HG02943 (cell line): ENCODE data around the gene EIF3K.

Experiments used
- ATAC-seq: cut with Tn5 transposase; IDR thresholded peaks from one replicate; pipeline ENCODE4 v1.9.1; 2021; ENCODE audit warnings: mild to moderate bottlenecking, low read depth, moderate library complexity; ENCODE audit not compliant: unreplicated experiment

EIF3K gene

DNA sequence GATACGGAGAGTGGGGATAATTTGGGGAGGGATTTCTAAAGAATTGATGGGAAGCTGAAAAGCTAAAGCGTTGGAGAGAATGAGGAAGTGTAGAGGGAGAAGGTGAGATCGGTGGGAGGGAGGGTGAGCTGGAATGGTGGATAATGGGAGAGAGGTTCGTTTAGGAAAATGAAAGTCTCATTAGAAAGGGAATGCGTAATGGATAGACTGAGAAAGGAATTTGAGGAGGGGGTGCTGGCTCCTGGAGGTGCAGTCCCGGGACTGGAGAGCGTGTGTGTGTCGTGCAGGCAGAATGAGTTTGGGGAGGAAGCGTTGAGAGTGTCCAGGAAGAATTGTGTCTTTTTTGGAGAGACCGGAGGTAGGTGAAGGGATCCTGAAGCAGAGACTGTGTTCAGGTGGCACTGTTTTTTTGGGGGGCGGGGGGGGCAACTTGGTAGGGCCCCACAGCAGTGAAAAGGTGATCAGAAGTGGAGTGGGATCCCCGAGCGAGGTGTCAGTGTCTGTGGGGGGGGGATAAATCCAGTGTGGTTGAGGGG lies 29.8 kb downstream of the EIF3K start:
- no peak for ATAC-seq

DNA sequence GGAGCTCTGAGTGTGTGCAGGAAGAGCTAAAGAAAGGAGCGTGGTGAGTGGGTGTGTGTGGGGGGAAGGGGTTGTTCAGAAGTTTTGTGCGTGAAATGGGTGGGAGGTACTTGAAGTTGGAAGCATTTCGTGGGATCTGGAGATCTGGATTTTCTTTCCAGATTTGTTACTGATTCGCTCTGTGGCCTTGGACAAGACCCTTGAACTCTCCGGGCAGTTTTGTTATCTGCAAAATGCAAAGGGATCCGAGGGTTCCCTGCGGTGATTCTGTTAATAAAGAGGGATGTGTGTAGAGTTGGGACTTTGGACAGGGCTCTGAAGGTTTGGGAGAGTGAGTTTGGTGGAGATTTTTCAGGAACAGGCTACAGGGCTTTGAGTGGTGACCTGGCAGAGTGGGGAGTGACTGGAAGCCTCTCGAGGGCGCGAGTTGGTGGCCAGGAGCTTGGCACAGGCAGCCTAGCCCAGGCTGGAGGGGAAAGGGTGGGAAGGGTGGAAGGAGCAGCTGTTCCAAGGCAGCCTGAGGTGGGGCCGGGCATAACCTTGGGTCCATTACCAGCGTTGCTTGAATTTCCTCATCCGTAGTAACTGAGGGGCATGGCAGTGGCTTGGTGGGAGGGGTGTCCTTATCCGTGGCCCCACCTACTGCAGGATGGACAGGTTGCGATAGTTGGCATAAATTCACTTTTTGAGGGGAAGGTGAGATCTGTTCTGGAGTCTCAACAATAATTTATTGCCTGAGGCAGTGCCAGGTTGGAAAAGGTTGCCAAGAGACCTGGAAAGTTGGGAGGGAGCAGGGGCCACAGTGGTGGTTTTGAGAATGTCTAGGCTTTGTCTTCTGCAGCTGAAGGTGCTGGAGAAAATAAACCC lies 30.6 kb downstream of the EIF3K start:
- no peak for ATAC-seq

DNA sequence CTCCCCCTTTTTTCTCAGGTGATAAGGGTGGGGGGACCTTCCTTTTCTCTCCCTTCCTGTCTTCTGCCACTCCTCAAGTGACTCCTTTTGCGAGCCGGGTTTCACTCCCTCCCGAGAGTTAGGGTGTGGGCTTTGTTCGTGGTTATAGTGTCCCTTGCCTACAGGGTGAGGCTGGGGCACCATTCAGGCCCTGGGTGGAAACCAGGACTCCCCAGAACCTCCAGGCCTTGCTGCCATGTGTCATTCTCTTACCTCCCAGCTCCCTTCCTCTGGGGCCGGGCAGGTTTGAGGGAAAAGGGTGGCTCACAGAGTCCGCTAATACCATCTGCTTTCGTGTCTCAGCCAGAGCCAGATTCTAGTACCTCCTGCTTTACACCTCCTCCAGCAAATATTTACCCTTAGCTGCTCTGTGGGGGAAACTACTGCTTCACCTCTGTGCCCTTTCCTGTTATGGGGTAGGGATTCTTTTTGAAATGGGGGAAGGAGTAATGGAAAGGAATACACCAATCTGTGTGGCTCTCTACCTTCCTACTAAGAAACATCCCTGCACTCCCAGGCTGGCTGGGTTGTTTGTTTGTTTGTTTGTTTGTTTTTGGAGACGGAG lies 31.3 kb downstream of the EIF3K start:
- ATAC-seq: no peak

- ATAC-seq: no peak
These were observed 32.1 kb downstream of the EIF3K start for GRCh38 chr19:38650911-38651584.

GRCh38 chr19:38653028-38653571 lies 34.1 kb downstream of the EIF3K start:
- ATAC-seq: no peak

DNA sequence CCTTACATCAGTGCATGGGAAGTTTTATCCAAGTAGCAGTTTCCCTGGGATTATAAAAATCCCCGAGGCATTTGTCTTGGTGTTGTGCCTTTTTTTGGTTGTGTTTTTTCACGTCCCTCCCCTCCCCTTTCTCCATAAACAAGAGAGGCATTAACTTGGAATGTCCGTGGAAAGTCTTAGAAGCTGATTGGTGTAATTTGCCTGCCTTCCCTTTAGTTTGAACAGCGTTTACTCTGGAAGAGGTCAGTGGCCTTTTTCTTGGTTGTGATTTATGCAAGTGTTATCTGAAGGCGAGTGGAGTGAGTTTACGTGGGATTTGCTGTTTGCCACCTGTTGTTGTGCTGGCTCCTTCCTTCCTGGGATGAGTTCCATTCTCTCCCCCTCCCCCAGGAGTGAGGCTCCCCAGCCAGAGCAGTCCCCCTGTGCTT lies 35.7 kb downstream of the EIF3K start:
- no peak for ATAC-seq

- no peak for ATAC-seq
These were observed 36.3 kb downstream of the EIF3K start for GRCh38 chr19:38655148-38655824.

DNA sequence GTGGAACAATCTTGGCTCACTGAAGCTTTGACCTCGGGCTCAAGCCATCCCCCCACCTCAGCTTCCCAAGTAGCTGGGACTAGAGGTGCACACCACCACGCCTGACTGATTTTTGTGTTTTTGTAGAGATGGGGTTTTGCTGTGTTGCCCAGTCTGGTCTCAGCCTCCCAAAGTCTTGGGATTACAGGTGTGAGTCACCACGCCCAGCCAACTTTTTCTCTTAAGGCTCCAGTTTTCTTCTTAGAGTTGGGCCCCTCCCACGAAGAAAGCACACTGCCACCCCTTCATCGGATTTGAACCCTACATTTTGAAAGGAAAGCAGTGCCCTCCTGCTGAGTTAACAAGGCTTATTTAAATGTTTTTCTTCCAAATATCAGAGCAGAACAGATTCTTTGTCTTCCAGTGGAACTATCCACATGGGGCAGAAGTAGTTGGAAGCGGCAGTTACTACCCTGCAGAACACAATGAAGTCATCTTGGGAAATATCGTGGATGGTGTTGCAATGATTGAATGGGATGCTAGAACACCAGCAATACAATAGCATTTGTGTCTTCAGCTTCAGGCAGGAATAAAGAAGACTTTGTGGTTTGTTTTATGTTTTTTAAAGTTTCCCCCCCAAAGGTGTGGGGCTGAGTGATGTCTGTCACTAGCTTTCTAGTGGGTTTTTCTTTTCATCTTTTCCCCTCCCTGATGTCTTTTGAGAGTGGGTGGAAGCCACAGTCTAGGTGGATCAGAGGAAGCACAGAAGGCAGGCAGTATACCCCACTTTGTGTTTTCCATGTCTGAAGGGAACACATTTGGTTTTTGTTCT lies 37.4 kb downstream of the EIF3K start:
- no peak for ATAC-seq

- ATAC-seq: no peak
These were observed 38.7 kb downstream of the EIF3K start for GRCh38 chr19:38657633-38658222.

DNA sequence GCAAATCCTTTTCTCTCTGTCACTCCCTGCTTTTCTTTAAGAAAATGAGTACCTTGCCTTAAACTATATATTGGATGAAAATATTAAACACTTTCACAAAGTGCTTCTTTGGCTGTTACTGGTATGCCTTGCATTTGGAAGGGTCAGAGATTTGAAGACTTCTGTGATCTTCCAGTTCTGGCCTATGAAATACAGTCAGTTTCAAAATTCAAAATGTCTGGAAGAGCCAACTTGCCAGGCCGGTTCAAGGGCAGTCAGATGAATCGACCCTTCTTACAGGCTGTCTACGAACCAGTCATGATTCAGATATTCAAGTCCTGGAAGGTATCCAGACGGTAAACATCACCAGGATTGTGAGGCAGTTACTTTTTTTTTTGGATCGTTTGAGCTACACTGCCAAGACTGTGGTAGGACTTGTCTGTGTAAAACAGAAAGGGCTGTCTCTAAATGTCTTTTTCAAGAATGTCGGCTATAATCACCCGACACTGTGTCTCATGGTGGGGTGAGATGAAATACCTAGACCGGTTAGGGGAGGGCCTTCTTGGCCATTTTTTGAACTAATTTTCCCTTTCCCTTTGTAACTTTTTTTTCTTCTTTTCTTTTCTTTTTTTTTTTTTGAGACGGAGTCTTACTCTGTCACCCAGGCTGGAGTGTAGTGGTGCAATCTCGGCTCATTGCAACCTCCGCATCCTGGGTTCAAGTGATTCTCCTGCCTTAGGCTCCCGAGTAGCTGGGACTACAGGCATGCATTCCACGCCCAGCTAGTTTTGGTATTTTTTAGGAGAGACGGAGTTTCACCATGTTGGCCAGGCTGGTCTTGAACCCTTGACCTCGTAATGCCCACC lies 39.7 kb downstream of the EIF3K start:
- no peak for ATAC-seq

DNA sequence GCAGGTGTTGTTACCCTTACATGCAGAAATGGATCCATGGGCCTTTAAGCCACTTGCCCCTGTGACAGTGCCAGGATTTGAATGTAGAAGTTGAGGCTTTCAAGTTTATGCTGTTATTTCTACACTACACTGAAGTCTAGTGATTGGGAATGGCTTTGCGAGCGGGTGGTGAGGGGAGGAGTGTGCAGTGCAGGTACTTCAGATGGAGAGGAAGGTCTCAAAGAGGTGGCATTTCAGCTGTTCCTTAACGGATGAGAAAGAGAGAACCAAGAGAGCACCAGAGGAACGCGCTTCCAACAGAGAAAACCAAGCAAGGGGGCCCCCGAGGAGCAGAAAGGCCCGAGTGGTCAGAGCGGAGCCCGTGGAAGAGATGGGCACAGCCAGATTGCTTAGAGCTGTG lies 41.7 kb downstream of the EIF3K start:
- no peak for ATAC-seq

DNA sequence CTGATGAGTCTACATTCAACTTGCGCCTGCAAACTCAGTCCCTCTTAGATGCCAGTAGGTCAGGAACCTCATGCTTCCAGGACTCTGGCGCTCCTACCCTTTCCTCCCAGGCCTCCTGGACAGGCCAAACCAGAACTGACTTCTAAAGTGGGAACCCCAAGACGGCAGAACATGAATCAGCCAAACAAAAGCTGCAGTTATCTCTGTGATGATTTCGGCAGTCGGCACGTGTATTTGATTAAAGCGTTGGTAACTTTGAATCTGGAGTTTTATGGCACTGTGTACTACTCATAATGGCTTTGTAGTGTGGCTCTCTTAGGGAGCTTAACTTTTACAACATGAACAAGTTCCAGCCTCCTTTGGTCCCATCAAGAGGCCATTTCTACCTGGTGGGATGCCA lies 42.1 kb downstream of the EIF3K start:
- ATAC-seq: no peak

GRCh38 chr19:38661996-38662395 lies 43.0 kb downstream of the EIF3K start:
- ATAC-seq: no peak

DNA sequence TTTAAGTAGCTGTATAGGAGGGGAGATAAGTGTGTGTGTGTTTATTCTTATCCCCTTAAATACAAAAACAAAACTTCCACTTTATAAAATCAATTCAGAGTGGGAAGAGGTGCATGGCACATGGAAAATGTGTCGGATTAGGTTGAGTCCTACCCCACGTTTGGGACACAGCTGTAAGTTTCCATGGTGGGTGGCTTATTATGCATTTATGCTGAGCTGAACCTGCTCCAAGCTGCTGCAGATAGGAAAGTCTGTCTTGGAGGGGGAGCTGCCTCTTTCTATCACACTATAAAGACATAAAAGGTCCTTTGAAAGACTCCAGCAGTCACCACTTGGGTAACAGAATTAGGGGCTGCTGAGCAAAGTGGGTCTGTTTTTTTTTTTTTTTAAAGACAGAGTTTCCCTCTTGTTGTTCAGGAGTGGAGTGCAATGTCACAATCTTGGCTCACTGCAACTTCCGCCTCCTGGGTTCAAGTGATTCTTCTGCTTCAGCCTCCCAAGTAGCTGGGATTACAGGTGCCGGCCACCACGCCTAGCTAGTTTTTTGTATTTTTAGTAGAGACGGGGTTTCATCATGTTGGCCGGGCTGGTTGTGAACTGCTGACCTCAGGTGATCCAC lies 43.7 kb downstream of the EIF3K start:
- no peak for ATAC-seq

GRCh38 chr19:38663156-38663651 lies 44.2 kb downstream of the EIF3K start:
- ATAC-seq: no peak

DNA sequence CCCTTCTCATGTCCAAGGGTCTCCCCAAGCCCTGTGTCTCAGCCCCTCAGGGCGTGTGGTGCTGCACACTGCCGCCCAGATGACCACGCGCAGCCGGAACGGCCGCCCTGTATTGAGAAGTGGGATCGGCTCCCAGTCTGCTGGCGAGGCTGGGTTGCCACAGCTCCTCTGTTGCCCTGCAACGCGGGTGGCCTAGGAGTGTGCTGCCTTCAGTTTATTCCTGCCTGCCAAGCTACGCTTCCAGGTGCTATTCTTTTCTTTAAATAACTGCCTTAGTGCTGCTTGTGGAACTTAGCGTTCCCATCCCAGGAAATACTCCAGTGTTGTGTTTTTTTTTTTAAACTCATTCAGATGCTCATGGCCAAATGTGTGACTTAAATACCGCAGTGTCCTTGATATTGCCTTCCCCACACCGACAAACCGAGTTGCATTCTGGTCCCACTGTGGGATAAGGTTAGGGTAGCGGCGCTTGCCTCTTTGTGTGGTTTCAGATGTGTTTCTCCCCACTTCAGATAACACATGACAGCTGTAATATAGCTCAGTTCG lies 45.0 kb downstream of the EIF3K start:
- ATAC-seq: no peak

DNA sequence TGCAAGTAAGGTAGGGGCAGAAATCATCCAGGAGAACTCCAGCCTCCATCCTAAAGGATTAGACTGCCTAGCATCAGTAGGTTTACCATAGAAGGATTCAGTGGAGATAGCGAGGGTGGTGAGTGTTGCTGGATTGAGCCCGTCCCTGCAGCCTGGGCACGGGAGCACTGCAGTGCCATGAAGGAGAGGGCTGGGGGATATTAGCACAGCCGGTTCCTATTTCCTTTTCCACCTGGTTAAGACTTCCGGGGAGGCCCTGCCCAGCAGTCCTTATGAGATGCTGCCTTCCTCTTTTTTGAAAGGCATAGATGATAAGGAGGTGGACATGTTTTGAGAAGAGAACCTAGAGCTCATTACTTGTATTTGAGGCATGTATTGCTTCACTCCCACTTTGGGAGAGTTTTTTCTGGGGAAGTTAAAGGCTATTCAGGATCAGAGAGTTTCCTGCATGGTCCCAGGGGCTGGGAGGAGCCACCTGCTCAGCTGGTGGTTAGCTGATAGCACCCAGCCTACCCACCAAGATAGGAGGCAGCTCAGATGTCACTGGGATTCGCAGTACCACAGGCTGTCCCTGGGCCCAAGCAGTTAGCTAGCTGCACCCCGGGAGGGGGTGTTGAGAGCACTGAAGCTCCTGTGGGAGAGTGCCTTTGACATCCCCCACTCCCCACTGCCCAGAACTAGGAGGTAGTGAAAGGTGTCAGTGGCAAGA lies 45.7 kb downstream of the EIF3K start:
- ATAC-seq: no peak
